HEK293 (cell line): Measurements from ENCODE around the gene MACROH2A1.

ENCODE experiments used
- CTCF ChIA-PET: fragments of 350-600 bp; formaldehyde crosslinking; extraction: SDS; loops from one replicate; lab custom pipeline; 2021; ENCODE audit warnings: antibody characterized with exemption; lab: Yijun Ruan, JAX
- POLR2A ChIA-PET: fragments of 300-600 bp; formaldehyde crosslinking; extraction: SDS; loops from one replicate; lab custom pipeline; 2020; ENCODE audit warnings: antibody characterized with exemption, inconsistent platforms; lab: Yijun Ruan, JAX
- H3K27ac ChIP-seq: fragments of 200-500 bp; sonication (Bioruptor generic); 2 replicates; pipeline ENCODE4 v1.5.1; 2014; ENCODE audit warnings: low read depth, low read length, control low read depth, inconsistent platforms; ENCODE audit errors: extremely low read depth
- H3K36me3 ChIP-seq, 2 experiments: fragments of 200-500 bp in 1 of 2; sonication (Bioruptor generic) in 1 of 2; 1 replicate in 1 of 2; 2 replicates in 1 of 2; pipeline ENCODE4 v1.5.1; 2014 to 2017; ENCODE audit warnings: inconsistent platforms in 2 of 2, low read length in 2 of 2; ENCODE audit not compliant: control insufficient read depth in 2 of 2, insufficient read depth in 1 of 2
- H3K4me1 ChIP-seq: fragments of 200-500 bp; sonication (Bioruptor generic); 2 replicates; pipeline ENCODE4 v1.5.1; 2014; ENCODE audit warnings: mild to moderate bottlenecking, low read length, inconsistent platforms; ENCODE audit not compliant: control insufficient read depth, insufficient read depth
- H3K4me3 ChIP-seq: 2 replicates; pipeline ENCODE4 v1.5.1; 2011; ENCODE audit warnings: low read depth, mild to moderate bottlenecking, control low read depth, low read length, moderate library complexity
- H3K9me3 ChIP-seq: fragments of 200-500 bp; sonication (Bioruptor generic); 2 replicates; pipeline ENCODE4 v1.5.1; 2014; ENCODE audit warnings: low read depth, low read length, inconsistent platforms; ENCODE audit not compliant: control insufficient read depth, insufficient read depth
- AEBP2 ChIP-seq: fragments of 450-650 bp; formaldehyde crosslinking; IDR thresholded peaks from 2 replicates; pipeline ENCODE4 v1.5.1; 2016; ENCODE audit warnings: missing biosample characterization, missing genetic modification characterization, borderline replicate concordance
- CTCF ChIP-seq: fragments of 450-650 bp; formaldehyde crosslinking; IDR thresholded peaks from 2 replicates; pipeline ENCODE4 v1.5.1; 2016; ENCODE audit warnings: missing biosample characterization, missing genetic modification characterization
- GLIS1 ChIP-seq: fragments of 450-650 bp; formaldehyde crosslinking; IDR thresholded peaks from 2 replicates; pipeline ENCODE4 v1.5.1; 2016; ENCODE audit warnings: missing biosample characterization, missing genetic modification characterization
- KLF1 ChIP-seq: fragments of 450-650 bp; formaldehyde crosslinking; IDR thresholded peaks from 2 replicates; pipeline ENCODE4 v1.5.1; 2016; ENCODE audit warnings: missing biosample characterization, missing genetic modification characterization
- MEIS1 ChIP-seq: sonication (generic); formaldehyde crosslinking; IDR thresholded peaks from 2 replicates; pipeline ENCODE4 v1.8.1; 2022; ENCODE audit warnings: missing genetic modification reagents, mild to moderate bottlenecking, borderline replicate concordance
- PRDM2 ChIP-seq: fragments of 450-650 bp; formaldehyde crosslinking; IDR thresholded peaks from 2 replicates; pipeline ENCODE4 v1.5.1; 2016; ENCODE audit warnings: missing biosample characterization, missing genetic modification characterization, borderline replicate concordance
- SCRT2 ChIP-seq: fragments of 450-650 bp; formaldehyde crosslinking; IDR thresholded peaks from 2 replicates; pipeline ENCODE4 v1.5.1; 2016; ENCODE audit warnings: missing biosample characterization, missing genetic modification characterization
- ZBTB1 ChIP-seq: fragments of 450-650 bp; formaldehyde crosslinking; IDR thresholded peaks from 2 replicates; pipeline ENCODE4 v1.5.1; 2016; ENCODE audit warnings: missing biosample characterization, missing genetic modification characterization
- ZNF112 ChIP-seq: fragments of 450-650 bp; formaldehyde crosslinking; IDR thresholded peaks from 2 replicates; pipeline ENCODE4 v1.5.0; 2017; ENCODE audit warnings: missing biosample characterization, missing genetic modification characterization
- ZNF140 ChIP-seq: fragments of 450-650 bp; formaldehyde crosslinking; IDR thresholded peaks from 2 replicates; pipeline ENCODE4 v1.5.1; 2016; ENCODE audit warnings: missing biosample characterization, missing genetic modification characterization
- ZNF148 ChIP-seq: fragments of 450-650 bp; formaldehyde crosslinking; IDR thresholded peaks from 2 replicates; pipeline ENCODE4 v1.5.0; 2017; ENCODE audit warnings: missing biosample characterization, missing genetic modification characterization, borderline replicate concordance
- ZNF202 ChIP-seq: fragments of 450-650 bp; formaldehyde crosslinking; IDR thresholded peaks from 2 replicates; pipeline ENCODE4 v1.5.1; 2016; ENCODE audit warnings: missing biosample characterization, missing genetic modification characterization, borderline replicate concordance
- ZNF350 ChIP-seq: fragments of 450-650 bp; formaldehyde crosslinking; IDR thresholded peaks from 2 replicates; pipeline ENCODE4 v1.5.0; 2017; ENCODE audit warnings: missing biosample characterization, mild to moderate bottlenecking, missing genetic modification characterization
- ZNF426 ChIP-seq: fragments of 450-650 bp; formaldehyde crosslinking; IDR thresholded peaks from 2 replicates; pipeline ENCODE4 v1.5.1; 2017; ENCODE audit warnings: missing biosample characterization, missing genetic modification characterization, mild to moderate bottlenecking, inconsistent platforms, moderate library complexity
- ZNF747 ChIP-seq: fragments of 450-650 bp; formaldehyde crosslinking; IDR thresholded peaks from 2 replicates; pipeline ENCODE4 v1.5.1; 2016; ENCODE audit warnings: missing biosample characterization, missing genetic modification characterization
- ZSCAN30 ChIP-seq: fragments of 450-650 bp; IDR thresholded peaks from 2 replicates; pipeline ENCODE4 v1.5.1; 2018; ENCODE audit warnings: missing biosample characterization, mild to moderate bottlenecking, missing genetic modification characterization, moderate library complexity

MACROH2A1 gene

GRCh38 chr5:135303582-135304173 is 95.4 kb downstream of the MACROH2A1 start:
- POLR2A ChIA-PET = no interaction called here
- CTCF ChIA-PET = no interaction called here

GRCh38 chr5:135296900-135297816 is 101.9 kb downstream of the MACROH2A1 start:
- Histone ChIP-seq H3K4me1 (no peaks in the 10 kb centered on the region), H3K9me3 (no peaks in the 10 kb centered on the region), H3K36me3 (no peaks in the 10 kb centered on the region), H3K27ac (no peak overlapping the region), H3K4me3 (no peak overlapping the region)
- TF ChIP-seq ZNF426 (tag by site-specific recombination) (no peak), GLIS1 (peak; percentile 48), PRDM2 (tag by site-specific recombination) (no peak), ZNF112 (tag by site-specific recombination) (no peak), KLF1 (tag by site-specific recombination) (peak; percentile 48; the same call in 1 of the 2 replicates)
- ChIA-PET CTCF (no interaction called here), POLR2A (no interaction called here)

More at GRCh38 chr5:135303582-135304173, 95.4 kb downstream of the MACROH2A1 start:
- Histone ChIP-seq H3K9me3 (no peaks in the 10 kb centered on the region), H3K4me3 (no peak overlapping the region), H3K4me1 (no peaks in the 10 kb centered on the region), H3K27ac (no peak overlapping the region), H3K36me3 (no peaks in the 10 kb centered on the region)
- TF ChIP-seq SCRT2 (tag by site-specific recombination) (peak; percentile 45; the same call in 1 of the 2 replicates), ZBTB1 (no peak)

- ChIA-PET POLR2A (no interaction called here), CTCF (no interaction called here)
- no peaks in the 10 kb centered on the region for H3K36me3 ChIP-seq
- H3K4me3 ChIP-seq = no peak overlapping the region
- H3K9me3 ChIP-seq = no peaks in the 10 kb centered on the region
- no peak overlapping the region for H3K27ac ChIP-seq
- no peaks in the 10 kb centered on the region for H3K4me1 ChIP-seq
- TF ChIP-seq ZNF148 (no peak), ZNF202 (tag by site-specific recombination) (no peak), ZNF140 (tag by site-specific recombination) (no peak), MEIS1 (CRISPR knock-in tag) (no peak), ZNF112 (tag by site-specific recombination) (no peak), AEBP2 (tag by site-specific recombination) (no peak), ZNF350 (no peak), ZSCAN30 (tag by site-specific recombination) (no peak), CTCF (tag by site-specific recombination) (no peak), ZNF747 (tag by site-specific recombination) (no peak)
Observed at GRCh38 chr5:135295852-135296251, 103.2 kb downstream of the MACROH2A1 start.
